Spleen (tissue), 7 donors: ENCODE results near the gene DHX29.

ENCODE experiments used
- CTCF ChIP-seq, 11 experiments: fragments of 200-600 bp in 7 of 11; fragments of 450-650 bp in 4 of 11; sonication (generic) in 4 of 11; IDR thresholded peaks in 8 of 11; conservative IDR thresholded peaks in 3 of 11; 1 replicate in 7 of 11; 2 replicates in 4 of 11; pipeline versions ENCODE4 v1.4.0 to v1.8.0; 2016 to 2021; ENCODE audit warnings: antibody characterized with exemption in 11 of 11, inconsistent platforms in 4 of 11, mild to moderate bottlenecking in 1 of 11
- POLR2A ChIP-seq, 3 donors: fragments of 450-650 bp; IDR thresholded peaks; one replicate each; pipeline ENCODE4 v1.5.1; 2017; ENCODE audit warnings: antibody characterized with exemption in 3 of 3, mild to moderate bottlenecking in 1 of 3
- POLR2AphosphoS5 ChIP-seq, 3 donors: sonication (generic); formaldehyde crosslinking; IDR thresholded peaks; one replicate each; pipeline ENCODE4 v1.5.1; 2017; ENCODE audit warnings: antibody characterized with exemption in 3 of 3
- donor health status: DM: no; HTN: no; CAD: no; lungs with moderate emphysema.
- donor health status: DM: no; HTN: no; CAD: no.
- donor health status: DM: no; HTN: no; CAD: no.

- TF ChIP-seq POLR2AphosphoS5 (IDR thresholded peaks at IDR 0.05) = no peak
- no peak for TF ChIP-seq CTCF (IDR thresholded peaks at IDR 0.05 in 8 of 11, conservative IDR thresholded peaks at IDR 0.05 in 3 of 11)
- no peak for TF ChIP-seq POLR2A (IDR thresholded peaks at IDR 0.05)
Measured at GRCh38 chr5:55223812-55224240, 83.7 kb downstream of the DHX29 start.
